Smooth muscle cell (in vitro differentiated cells): Measurements from ENCODE around the gene PADI2. TPM values are rescaled to one million over a fixed set of nuclear protein-coding genes. Genes with fewer than 3 reads are reported as not detected.

Experiments
- DNase-seq: peaks from one replicate; lab custom pipeline; 2025; ENCODE audit not compliant: unreplicated experiment; lab: John Stamatoyannopoulos, UW
- H2AFZ ChIP-seq: fragments of 200-600 bp; sonication (generic); 2 replicates; pipeline ENCODE4 v1.6.0; 2016; ENCODE audit warnings: antibody characterized with exemption, low read depth, mild to moderate bottlenecking
- H3F3A ChIP-seq: fragments of 200-600 bp; sonication (generic); 2 replicates; pipeline ENCODE4 v1.6.0; 2017; ENCODE audit warnings: antibody characterized with exemption, low read depth
- H3K27ac ChIP-seq: fragments of 200-600 bp; sonication (generic); 2 replicates; pipeline ENCODE4 v1.5.1; 2016; ENCODE audit warnings: low read depth, mild to moderate bottlenecking
- H3K27me3 ChIP-seq: fragments of 200-600 bp; sonication (generic); 2 replicates; pipeline ENCODE4 v1.6.1; 2016; ENCODE audit warnings: low read depth, mild to moderate bottlenecking
- H3K36me3 ChIP-seq: fragments of 200-600 bp; sonication (generic); 2 replicates; pipeline ENCODE4 v1.5.1; 2016; ENCODE audit warnings: low read depth
- H3K4me1 ChIP-seq: fragments of 200-600 bp; sonication (generic); 2 replicates; pipeline ENCODE4 v1.5.1; 2016; ENCODE audit warnings: low read depth
- H3K4me2 ChIP-seq: fragments of 200-600 bp; sonication (generic); 2 replicates; pipeline ENCODE4 v1.6.0; 2016; ENCODE audit warnings: mild to moderate bottlenecking
- H3K4me3 ChIP-seq: fragments of 200-600 bp; sonication (generic); 2 replicates; pipeline ENCODE4 v1.5.1; 2016; ENCODE audit warnings: mild to moderate bottlenecking
- H3K79me2 ChIP-seq: fragments of 200-600 bp; sonication (generic); 2 replicates; pipeline ENCODE4 v1.6.0; 2016; ENCODE audit warnings: low read depth, mild to moderate bottlenecking
- H3K9ac ChIP-seq: fragments of 200-600 bp; sonication (generic); 2 replicates; pipeline ENCODE4 v1.6.0; 2016; ENCODE audit warnings: low read depth
- H3K9me3 ChIP-seq: fragments of 200-600 bp; sonication (generic); replicated peaks from 2 replicates; pipeline ENCODE4 v1.5.1; 2016; ENCODE audit warnings: low read depth
- H4K20me1 ChIP-seq: fragments of 200-600 bp; sonication (generic); 2 replicates; pipeline ENCODE4 v1.6.0; 2016; ENCODE audit warnings: low read depth
- CTCF ChIP-seq: fragments of 200-600 bp; sonication (generic); IDR thresholded peaks from 2 replicates; pipeline ENCODE4 v1.5.1; 2017; ENCODE audit warnings: borderline replicate concordance, mild to moderate bottlenecking, antibody characterized with exemption; ENCODE audit not compliant: insufficient read depth, poor library complexity, severe bottlenecking
- WGBS: methylation state at CpG from one replicate; pipeline ENCODE4 v1.1.7; 2016; ENCODE audit warnings: low lambda C conversion rate; 5-methylcytosine and 5-hydroxymethylcytosine counted together
- polyA plus RNA-seq: library from polyadenylated mRNA; unstranded; fragments of >200 nt; fragmentation: Nextera tagmentation; extraction: Ambion mirVana; gene quantifications from 2 replicates; pipeline ENCODE4 v1.2.1, GENCODE V29; 2016
- total RNA-seq: library from RNA; depleted of rRNA; stranded (reverse); fragments of >200 nt; gene quantifications from 2 replicates; pipeline ENCODE4 v1.2.3, GENCODE V29; 2014

PADI2 gene
- total and polyA plus RNA-seq, 2 experiments from 2014 or later = not detected

GRCh38 chr1:17052641-17053040 lies 66.6 kb downstream of the PADI2 start:
- no peak overlapping the region for H2AFZ ChIP-seq
- no peaks in the 10 kb centered on the region for H3K27me3 ChIP-seq
- H3K4me1 ChIP-seq = no peaks in the 10 kb centered on the region
- peaks cover 59% of the 10 kb centered on the region for H3K79me2 ChIP-seq
- H3K27ac ChIP-seq = no peak overlapping the region
- no peak for TF ChIP-seq CTCF
- peak overlapping the region; percentile 84 for H3K4me3 ChIP-seq
- H3K4me2 ChIP-seq = peak overlapping the region; percentile 95
- no peaks in the 10 kb centered on the region for H3K9me3 ChIP-seq
- peaks cover 18% of the 10 kb centered on the region for H4K20me1 ChIP-seq
- H3K36me3 ChIP-seq = no peaks in the 10 kb centered on the region
- DNase-seq = no peak
- H3F3A ChIP-seq = no peaks in the 10 kb centered on the region
- peak overlapping the region; percentile 88 for H3K9ac ChIP-seq

- Histone ChIP-seq H3K4me2 (no peak overlapping the region), H3K4me3 (peak overlapping the region; percentile 84), H3K4me1 (no peaks in the 10 kb centered on the region), H3K27ac (no peak overlapping the region), H3K9me3 (no peaks in the 10 kb centered on the region), H3K9ac (no peak overlapping the region), H3K36me3 (no peaks in the 10 kb centered on the region), H3K79me2 (peaks cover 63% of the 10 kb centered on the region), H2AFZ (no peak overlapping the region), H4K20me1 (peaks cover 24% of the 10 kb centered on the region), H3K27me3 (no peaks in the 10 kb centered on the region), H3F3A (no peaks in the 10 kb centered on the region)
- TF ChIP-seq CTCF = no peak
- DNase-seq = no peak
- 100% methylated on average over 1 of the region's 1 CpG for WGBS
Measured at GRCh38 chr1:17052038-17052437, 67.2 kb downstream of the PADI2 start.

- Histone ChIP-seq H4K20me1 (peaks cover 39% of the 10 kb centered on the region), H3K4me3 (no peak overlapping the region), H3F3A (no peaks in the 10 kb centered on the region), H3K27me3 (no peaks in the 10 kb centered on the region), H3K79me2 (peaks cover 78% of the 10 kb centered on the region), H3K36me3 (peaks cover 14% of the 10 kb centered on the region), H3K27ac (no peak overlapping the region), H3K9ac (no peak overlapping the region), H3K4me1 (no peaks in the 10 kb centered on the region), H2AFZ (no peak overlapping the region), H3K4me2 (no peak overlapping the region), H3K9me3 (no peaks in the 10 kb centered on the region)
- no peak for DNase-seq
- WGBS = 98% methylated on average over 5 of the region's 5 CpGs
- no peak for TF ChIP-seq CTCF
Measured at GRCh38 chr1:17047924-17048323, 71.3 kb downstream of the PADI2 start.

GRCh38 chr1:17046334-17046657 lies 73.0 kb downstream of the PADI2 start:
- peaks cover 67% of the 10 kb centered on the region for H3K79me2 ChIP-seq
- no peaks in the 10 kb centered on the region for H3K9me3 ChIP-seq
- H3K27ac ChIP-seq = no peak overlapping the region
- no peaks in the 10 kb centered on the region for H3K4me1 ChIP-seq
- no peak overlapping the region for H3K9ac ChIP-seq
- WGBS = 82% methylated on average over 3 of the region's 3 CpGs
- H3K36me3 ChIP-seq = peaks cover 16% of the 10 kb centered on the region
- no peak overlapping the region for H2AFZ ChIP-seq
- TF ChIP-seq CTCF = no peak
- DNase-seq = no peak
- no peaks in the 10 kb centered on the region for H3F3A ChIP-seq
- peaks cover 49% of the 10 kb centered on the region for H4K20me1 ChIP-seq
- no peaks in the 10 kb centered on the region for H3K27me3 ChIP-seq
- H3K4me2 ChIP-seq = no peak overlapping the region
- H3K4me3 ChIP-seq = no peak overlapping the region
